HUES64 (cell line): Measurements from ENCODE around the gene FAM170B.

Source experiments
- H3K27ac ChIP-seq: 2 replicates; pipeline ENCODE4 v1.7.0; 2013; ENCODE audit warnings: low read depth, low read length, inconsistent platforms
- H3K27me3 ChIP-seq: 2 replicates; pipeline ENCODE4 v1.6.1; 2013; ENCODE audit warnings: mild to moderate bottlenecking, low read length; ENCODE audit not compliant: insufficient read depth
- H3K36me3 ChIP-seq: 2 replicates; pipeline ENCODE4 v1.6.1; 2013; ENCODE audit warnings: mild to moderate bottlenecking, low read length; ENCODE audit not compliant: insufficient read depth
- H3K4me1 ChIP-seq: 2 replicates; pipeline ENCODE4 v1.6.1; 2013; ENCODE audit warnings: mild to moderate bottlenecking, low read length, moderate library complexity; ENCODE audit not compliant: insufficient read depth
- H3K4me3 ChIP-seq: 2 replicates; pipeline ENCODE4 v1.5.1; 2013; ENCODE audit warnings: mild to moderate bottlenecking, low read length, moderate library complexity
- H3K9ac ChIP-seq: 2 replicates; pipeline ENCODE4 v1.6.1; 2013; ENCODE audit warnings: mild to moderate bottlenecking, low read depth, low read length
- H3K9me3 ChIP-seq: 2 replicates; pipeline ENCODE4 v1.6.1; 2013; ENCODE audit warnings: low read depth, low read length; ENCODE audit not compliant: insufficient read depth
- WGBS: fragments of 150-250, 120-280 bp; methylation state at CpG from one replicate; pipeline ENCODE4 v1.1.7; 2013; ENCODE audit warnings: missing lambda C conversion rate; 5-methylcytosine and 5-hydroxymethylcytosine counted together

The FAM170B gene

DNA sequence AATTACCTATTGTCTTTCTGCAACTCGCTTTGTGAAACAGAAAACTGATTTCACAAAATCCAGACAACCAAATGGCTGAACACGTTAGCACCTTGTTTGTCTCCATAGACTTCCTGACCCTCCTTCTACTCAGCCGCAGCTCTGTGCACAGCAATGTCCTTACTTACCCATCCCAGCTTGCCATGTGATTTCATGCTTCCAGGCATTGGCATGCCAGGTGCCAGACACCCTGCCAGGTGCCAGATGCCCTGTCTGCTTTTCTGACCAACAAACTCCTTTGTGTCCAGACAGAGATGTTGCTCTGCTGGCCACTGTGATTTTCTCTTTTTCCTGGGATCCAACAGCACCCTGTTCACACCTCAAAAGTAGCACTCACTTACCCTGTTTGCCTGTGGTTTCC lies 16.1 kb upstream of the FAM170B start:
- H3K27me3 ChIP-seq = no peaks in the 10 kb centered on the region
- 91% methylated on average over 3 of the region's 3 CpGs for WGBS

DNA sequence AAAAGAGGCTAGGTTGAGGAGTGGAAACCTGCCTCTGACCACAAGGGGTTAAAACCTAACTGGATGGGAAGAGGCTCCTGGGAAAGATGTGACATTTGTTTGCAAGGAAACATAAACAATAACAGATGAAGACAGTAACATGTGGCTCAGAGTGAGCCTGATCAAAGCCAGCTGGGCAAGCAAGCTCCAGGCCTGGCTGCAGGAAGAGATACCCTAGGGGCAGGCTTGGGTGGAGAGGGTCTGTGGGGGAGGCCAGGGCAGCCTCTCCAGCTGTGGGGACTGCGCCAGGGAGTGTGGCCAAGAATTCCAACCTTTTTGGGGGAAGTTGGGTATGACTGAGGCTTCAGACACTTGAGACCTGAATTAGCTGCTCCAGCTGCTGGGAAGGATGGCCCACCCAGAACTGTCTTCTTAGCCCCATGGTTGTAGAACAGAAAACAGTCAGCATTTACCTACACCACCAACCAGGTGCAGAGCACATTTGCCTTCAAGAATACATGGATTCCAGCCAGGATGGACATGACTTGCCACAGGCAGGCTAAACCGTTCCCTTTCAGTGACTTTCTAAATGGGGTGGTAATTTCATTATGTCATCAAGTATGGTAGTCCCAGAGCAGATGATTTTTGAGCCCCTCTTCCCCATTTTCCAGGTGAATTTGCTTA lies 10.4 kb upstream of the FAM170B start:
- Histone ChIP-seq H3K4me3 (no peak overlapping the region), H3K27me3 (no peaks in the 10 kb centered on the region), H3K27ac (no peak overlapping the region), H3K9ac (no peak overlapping the region), H3K4me1 (peaks cover 12% of the 10 kb centered on the region; the same call in 1 of the 2 replicates), H3K36me3 (no peaks in the 10 kb centered on the region), H3K9me3 (peaks cover 8% of the 10 kb centered on the region; the same call in 1 of the 2 replicates)
- WGBS = 94% methylated on average over 2 of the region's 2 CpGs

More for the DNA sequence above, 16.1 kb upstream of the FAM170B start:
- Histone ChIP-seq H3K36me3 (no peaks in the 10 kb centered on the region), H3K9ac (no peak overlapping the region), H3K4me3 (no peak overlapping the region), H3K9me3 (peaks cover 8% of the 10 kb centered on the region; the same call in 1 of the 2 replicates), H3K27ac (no peak overlapping the region), H3K4me1 (no peaks in the 10 kb centered on the region)

DNA sequence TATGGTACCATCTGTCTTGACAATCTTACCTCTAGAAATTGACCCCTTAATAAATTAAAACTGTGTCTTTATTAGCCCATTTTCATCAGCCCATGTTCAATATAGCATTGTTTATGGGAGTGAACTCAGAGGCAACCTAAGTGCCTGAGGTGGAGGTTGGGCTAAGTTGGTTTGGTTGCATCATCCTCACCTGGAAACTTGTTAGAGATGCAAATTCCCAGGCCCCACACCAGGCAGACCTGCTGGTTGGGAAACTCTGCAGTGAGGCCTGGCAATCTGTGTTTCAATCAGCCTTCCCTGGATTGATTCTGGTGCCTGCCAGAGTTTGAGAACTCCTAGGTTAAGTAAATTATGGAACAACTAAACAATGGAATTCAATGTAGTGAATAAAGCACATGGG lies 9.4 kb upstream of the FAM170B start:
- Histone ChIP-seq H3K27ac (peak overlapping the region; percentile 9; the same call in 1 of the 2 replicates), H3K36me3 (no peaks in the 10 kb centered on the region), H3K4me1 (peaks cover 12% of the 10 kb centered on the region; the same call in 1 of the 2 replicates), H3K9ac (no peak overlapping the region), H3K9me3 (peaks cover 8% of the 10 kb centered on the region; the same call in 1 of the 2 replicates), H3K4me3 (no peak overlapping the region), H3K27me3 (no peaks in the 10 kb centered on the region)

DNA sequence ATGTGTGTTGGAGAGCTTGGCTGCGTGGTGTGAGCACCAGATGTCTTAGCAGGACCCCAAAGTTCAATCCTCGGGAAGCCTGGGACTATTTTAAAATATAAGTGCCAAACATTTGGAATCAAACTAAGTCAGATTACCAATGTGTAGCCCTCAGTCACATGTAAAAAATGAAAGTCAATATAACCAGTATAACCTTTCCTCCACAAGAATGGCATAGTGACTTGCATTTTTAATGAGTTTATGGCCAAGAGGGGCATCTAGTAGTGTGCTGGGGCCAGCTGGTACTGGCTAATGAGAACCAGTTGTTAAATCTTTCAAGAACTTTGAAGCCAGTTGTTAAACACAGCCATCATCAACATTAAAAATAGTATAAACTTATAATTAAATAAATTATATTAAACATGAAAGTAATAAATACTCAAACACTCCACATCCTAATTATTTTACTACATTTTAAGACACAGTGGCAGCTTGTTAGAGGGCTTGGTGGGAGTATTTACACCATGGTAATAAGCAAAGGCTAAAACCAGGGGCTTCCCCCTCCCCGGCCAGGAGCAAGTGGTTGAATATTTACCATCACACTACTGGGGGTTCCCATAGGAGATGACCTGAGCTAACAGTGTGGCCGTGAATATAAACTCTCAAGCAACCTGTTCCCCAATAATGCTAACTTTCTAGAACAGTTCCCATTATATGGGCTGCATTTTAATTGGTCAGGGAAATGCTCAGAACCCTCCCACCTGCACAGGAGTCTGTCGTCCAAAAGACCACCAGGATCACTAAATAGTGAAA lies 7.9 kb upstream of the FAM170B start:
- peaks cover 12% of the 10 kb centered on the region; the same call in 1 of the 2 replicates for H3K4me1 ChIP-seq
- no peaks in the 10 kb centered on the region for H3K27me3 ChIP-seq
- H3K4me3 ChIP-seq = no peak overlapping the region
- 94% methylated on average over 5 of the region's 5 CpGs for WGBS
- H3K9me3 ChIP-seq = no peaks in the 10 kb centered on the region
- H3K36me3 ChIP-seq = no peaks in the 10 kb centered on the region
- H3K27ac ChIP-seq = no peak overlapping the region
- H3K9ac ChIP-seq = no peak overlapping the region

GRCh38 chr10:49140304-49141177 lies 6.7 kb upstream of the FAM170B start:
- Histone ChIP-seq H3K9me3 (no peaks in the 10 kb centered on the region), H3K4me3 (no peak overlapping the region), H3K27ac (no peak overlapping the region), H3K4me1 (peaks cover 12% of the 10 kb centered on the region; the same call in 1 of the 2 replicates), H3K36me3 (no peaks in the 10 kb centered on the region), H3K9ac (no peak overlapping the region), H3K27me3 (no peaks in the 10 kb centered on the region)
- 98% methylated on average over 5 of the region's 5 CpGs for WGBS

DNA sequence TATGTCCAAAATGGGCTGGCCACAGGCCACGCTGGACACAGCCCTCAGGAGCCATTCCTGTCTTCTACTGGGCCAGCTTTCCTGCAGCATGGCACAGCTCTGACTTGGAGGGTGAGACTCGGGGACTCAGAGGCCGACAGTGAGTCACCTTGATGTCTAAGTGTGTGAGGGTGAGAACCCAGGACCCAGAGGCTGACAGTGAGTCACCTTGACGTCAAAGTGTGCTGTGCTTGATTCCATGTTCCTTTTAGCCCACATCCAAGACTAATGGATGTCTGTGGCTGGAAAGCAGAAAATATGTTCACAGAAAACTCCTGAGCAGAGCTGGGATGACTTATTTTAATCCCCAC lies 6.0 kb upstream of the FAM170B start:
- no peak overlapping the region for H3K9ac ChIP-seq
- H3K4me1 ChIP-seq = peaks cover 12% of the 10 kb centered on the region; the same call in 1 of the 2 replicates
- no peak overlapping the region for H3K4me3 ChIP-seq
- no peaks in the 10 kb centered on the region for H3K36me3 ChIP-seq
- H3K9me3 ChIP-seq = no peaks in the 10 kb centered on the region
- no peaks in the 10 kb centered on the region for H3K27me3 ChIP-seq
- WGBS = 94% methylated on average over 4 of the region's 4 CpGs
- no peak overlapping the region for H3K27ac ChIP-seq

GRCh38 chr10:49139028-49139845 lies 5.4 kb upstream of the FAM170B start:
- Histone ChIP-seq H3K9me3 (no peaks in the 10 kb centered on the region), H3K27me3 (no peaks in the 10 kb centered on the region), H3K27ac (no peak overlapping the region), H3K4me3 (no peak overlapping the region), H3K4me1 (peaks cover 12% of the 10 kb centered on the region; the same call in 1 of the 2 replicates), H3K9ac (no peak overlapping the region), H3K36me3 (no peaks in the 10 kb centered on the region)
- 94% methylated on average over 8 of the region's 8 CpGs for WGBS

GRCh38 chr10:49138361-49138891 lies 4.6 kb upstream of the FAM170B start:
- H3K27ac ChIP-seq = no peak overlapping the region

DNA sequence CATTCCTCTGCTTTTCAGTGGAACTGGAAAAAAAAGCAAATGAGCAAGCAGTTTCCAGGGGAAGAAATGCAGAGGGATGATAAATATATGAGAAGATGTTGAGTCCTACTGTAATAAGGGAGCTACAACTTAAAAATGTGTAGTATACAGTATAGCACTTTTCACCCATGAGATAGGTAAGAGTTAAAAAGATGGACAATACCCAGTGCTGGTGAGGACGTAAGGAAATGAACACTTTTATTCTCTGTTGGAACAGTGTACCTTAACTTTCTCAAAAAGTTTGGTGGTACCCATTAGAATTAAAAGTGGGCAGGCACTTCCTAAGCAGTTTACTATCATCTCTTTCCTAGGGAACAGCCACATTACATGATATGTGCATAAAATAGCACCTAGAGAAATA lies 2.7 kb upstream of the FAM170B start:
- H3K9ac ChIP-seq = no peak overlapping the region
- H3K9me3 ChIP-seq = no peaks in the 10 kb centered on the region
- no peak overlapping the region for H3K27ac ChIP-seq
- 89% methylated on average over 1 of the region's 1 CpG for WGBS
- H3K27me3 ChIP-seq = no peaks in the 10 kb centered on the region
- H3K4me3 ChIP-seq = no peak overlapping the region
- H3K4me1 ChIP-seq = no peaks in the 10 kb centered on the region
- no peaks in the 10 kb centered on the region for H3K36me3 ChIP-seq

More at GRCh38 chr10:49138361-49138891, 4.6 kb upstream of the FAM170B start:
- no peaks in the 10 kb centered on the region for H3K9me3 ChIP-seq
- H3K4me3 ChIP-seq = no peak overlapping the region
- no peaks in the 10 kb centered on the region for H3K27me3 ChIP-seq
- 95% methylated on average over 7 of the region's 7 CpGs for WGBS
- H3K4me1 ChIP-seq = peaks cover 6% of the 10 kb centered on the region; the same call in 1 of the 2 replicates
- no peaks in the 10 kb centered on the region for H3K36me3 ChIP-seq
- no peak overlapping the region for H3K9ac ChIP-seq

DNA sequence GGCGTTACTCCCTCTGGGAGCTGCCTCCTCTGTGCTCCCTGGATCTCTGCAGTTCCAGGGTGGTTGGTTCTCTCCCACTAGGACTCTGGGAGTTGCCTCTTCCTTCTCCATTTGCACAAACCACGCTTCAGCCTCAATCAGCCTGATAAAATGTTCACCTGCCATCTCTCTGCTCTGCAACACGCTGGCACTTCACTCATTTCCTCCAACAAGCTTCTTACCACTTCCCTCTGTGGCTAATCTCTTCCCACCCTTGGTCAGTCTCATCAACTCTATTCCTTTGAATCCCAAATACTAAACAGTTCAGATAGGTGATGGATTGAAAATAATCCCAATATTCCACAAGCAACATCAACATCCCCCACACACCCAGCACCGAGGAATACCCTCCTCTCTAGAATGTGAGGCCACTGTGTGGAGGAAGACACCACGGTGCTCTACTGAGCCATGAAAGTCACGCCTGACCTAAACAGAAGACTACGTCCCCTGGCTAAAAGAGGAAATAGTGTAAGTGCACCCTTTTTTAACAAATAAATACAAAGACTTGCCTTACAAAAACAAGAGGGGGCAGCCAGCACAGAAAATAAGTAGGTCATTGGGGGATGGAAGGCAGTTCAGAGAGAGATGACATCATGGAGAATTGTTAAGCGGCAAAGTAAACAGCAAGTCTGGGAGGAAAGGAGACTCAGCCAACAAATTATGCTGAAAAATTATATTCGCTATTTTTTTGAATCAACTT lies 1.9 kb upstream of the FAM170B start:
- H3K4me3 ChIP-seq = no peak overlapping the region
- H3K27ac ChIP-seq = no peak overlapping the region
- H3K27me3 ChIP-seq = no peaks in the 10 kb centered on the region
- no peaks in the 10 kb centered on the region for H3K36me3 ChIP-seq
- no peaks in the 10 kb centered on the region for H3K9me3 ChIP-seq
- H3K4me1 ChIP-seq = no peaks in the 10 kb centered on the region
- 94% methylated on average over 6 of the region's 9 CpGs for WGBS
- no peak overlapping the region for H3K9ac ChIP-seq
